SH-SY5Y (cell line): ENCODE results near the gene RASGRF2.

Source experiments
- GATA2 ChIP-seq: IDR thresholded peaks from 2 replicates; pipeline ENCODE4 v1.6.1; 2011; ENCODE audit warnings: mild to moderate bottlenecking, low read depth, low read length
- GATA3 ChIP-seq: IDR thresholded peaks from 2 replicates; pipeline ENCODE4 v1.6.1; 2011; ENCODE audit warnings: low read depth, mild to moderate bottlenecking, low read length, moderate library complexity

DNA sequence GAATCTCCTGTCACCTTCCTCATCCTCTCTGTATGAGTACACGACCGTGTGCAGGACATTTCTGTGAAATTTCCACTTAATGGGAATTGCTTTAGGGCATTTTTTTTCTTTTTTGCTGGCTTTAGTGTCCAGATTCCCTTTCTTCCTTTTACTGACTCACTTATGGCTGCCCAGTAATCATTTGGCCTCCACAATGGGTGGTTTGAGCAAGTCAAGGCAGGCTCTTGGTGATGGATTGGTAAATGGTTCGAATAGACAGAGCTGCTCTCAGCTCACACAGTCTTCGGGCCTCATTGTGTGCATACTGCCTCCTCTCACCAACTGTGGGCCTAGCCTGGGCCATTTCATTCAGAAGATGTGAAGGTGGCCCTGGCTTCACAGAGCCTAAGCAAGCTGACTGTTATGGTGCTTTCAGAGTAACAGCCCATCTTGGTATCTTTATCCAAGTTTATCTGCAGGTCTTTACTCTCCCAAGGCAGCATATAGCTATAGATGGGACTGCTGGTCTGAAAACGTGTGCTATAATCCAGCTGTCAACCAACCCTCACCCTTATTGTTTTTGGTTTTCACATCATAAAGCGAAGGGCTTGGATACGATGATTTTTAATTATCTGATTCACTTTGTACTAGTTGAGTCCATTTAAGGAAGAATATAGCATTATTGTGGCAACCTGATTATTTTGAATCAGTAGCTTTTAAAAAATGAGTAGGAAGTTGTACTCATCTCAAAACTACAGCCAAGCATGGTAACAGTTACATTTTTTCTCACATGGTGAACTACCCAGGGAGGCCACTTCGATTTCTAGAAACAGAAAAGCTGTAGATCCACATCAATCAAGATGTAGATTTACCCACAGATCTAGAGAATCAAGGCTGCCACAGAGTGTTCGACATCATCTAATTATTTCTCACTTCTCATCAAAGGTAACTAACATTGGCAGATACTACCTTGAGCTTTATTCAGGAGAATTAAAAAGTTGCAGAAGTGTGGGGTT lies 222.5 kb downstream of the RASGRF2 start:
- no peak for TF ChIP-seq GATA2
- TF ChIP-seq GATA3, result no peak
